K562 (cell line): ENCODE results near the gene DUOXA2. TPM values are rescaled to one million over a fixed set of nuclear protein-coding genes. Genes with fewer than 3 reads are reported as not detected.

Experiments
- ATAC-seq: fragments of 200-7000 bp; cut with Tn5 transposase; 3 replicates; pipeline ENCODE4 v1.9.1; 2020; ENCODE audit warnings: moderate library complexity
- BruUV-seq: library from RNA; stranded (reverse); fragments of 400-500 nt; replicated peaks from 2 replicates; lab custom pipeline; 2021; lab: Mats Ljungman, UMichigan
- CTCF ChIA-PET: fragments of 300-600 bp; formaldehyde crosslinking; extraction: SDS; loops from one replicate; lab custom pipeline; 2021; ENCODE audit warnings: low intra/inter-chr PET ratio; lab: Yijun Ruan, JAX
- POLR2A ChIA-PET: fragments of 300-600, 350-650 bp; sonication (Branson Sonifier 250); formaldehyde crosslinking; extraction: SDS; loops from one replicate; lab custom pipeline; 2021; ENCODE audit warnings: antibody characterized with exemption, inconsistent platforms; lab: Yijun Ruan, JAX
- DNase-seq, 4 experiments: peaks; one replicate each; pipeline versions ENCODE4 v3.0.0 to v3.0.0-alpha.2; 2011 to 2018; ENCODE audit warnings: low spot score in 3 of 4, mixed read lengths in 3 of 4; ENCODE audit errors: extremely low read depth in 1 of 4
- FAIRE-seq: peaks from 2 replicates; lab custom pipeline; 2011; peaks lifted over from hg19 to GRCh38; lab: Jason Lieb, UNC
- H2AFZ ChIP-seq: 2 replicates; pipeline ENCODE4 v1.6.0; 2011; ENCODE audit warnings: low read depth, low read length, control low read depth, inconsistent platforms
- H3K27ac ChIP-seq: fragments of 200-600 bp; 3 replicates; pipeline ENCODE4 v1.8.0; 2011; ENCODE audit warnings: low read depth, mild to moderate bottlenecking, control low read depth, inconsistent platforms, low read length, moderate library complexity, mixed read lengths; ENCODE audit errors: extremely low read depth
- H3K27me3 ChIP-seq, 2 experiments: fragments of 300-600 bp in 1 of 2; 2 replicates in 1 of 2; 3 replicates in 1 of 2; pipeline versions ENCODE4 v1.6.0 to v1.8.0; 2011; ENCODE audit warnings: inconsistent platforms in 2 of 2, low read length in 2 of 2, mild to moderate bottlenecking in 1 of 2, mixed read lengths in 1 of 2, moderate library complexity in 1 of 2; ENCODE audit not compliant: control insufficient read depth in 2 of 2, insufficient read depth in 2 of 2
- H3K36me3 ChIP-seq: fragments of 300-600 bp; 3 replicates; pipeline ENCODE4 v1.8.0; 2011; ENCODE audit warnings: mild to moderate bottlenecking, low read length, inconsistent platforms; ENCODE audit not compliant: control insufficient read depth, insufficient read depth
- H3K4me1 ChIP-seq, 2 experiments: fragments of 200-600 bp in 1 of 2; replicated peaks in 1 of 2; 2 replicates in 1 of 2; 3 replicates in 1 of 2; pipeline versions ENCODE4 v1.5.1 to v1.8.0; 2011; ENCODE audit warnings: inconsistent platforms in 2 of 2, low read length in 2 of 2, mild to moderate bottlenecking in 1 of 2, mixed read lengths in 1 of 2, moderate library complexity in 1 of 2; ENCODE audit not compliant: control insufficient read depth in 2 of 2, insufficient read depth in 2 of 2
- H3K4me2 ChIP-seq: 2 replicates; pipeline ENCODE4 v1.6.1; 2011; ENCODE audit warnings: low read length, control low read depth, inconsistent platforms, mixed read lengths; ENCODE audit not compliant: insufficient read depth
- H3K4me3 ChIP-seq: fragments of 200-600 bp; sonication (generic), shearing (Covaris generic); 2 replicates; pipeline ENCODE4 v1.5.1; 2016; ENCODE audit warnings: control low read depth, inconsistent platforms
- H3K79me2 ChIP-seq: fragments of 200-600 bp; 3 replicates; pipeline ENCODE4 v1.8.0; 2011; ENCODE audit warnings: low read length, inconsistent platforms; ENCODE audit not compliant: control insufficient read depth, insufficient read depth
- H3K9ac ChIP-seq, 2 experiments: 2 replicates each; pipeline versions ENCODE4 v1.6.0 to v1.6.1; 2011; ENCODE audit warnings: low read depth in 2 of 2, low read length in 2 of 2, control low read depth in 1 of 2, inconsistent platforms in 1 of 2, mild to moderate bottlenecking in 1 of 2, mixed read lengths in 1 of 2; ENCODE audit not compliant: insufficient read depth in 1 of 2
- H3K9me1 ChIP-seq: one replicate; pipeline ENCODE4 v1.6.0; 2011; ENCODE audit warnings: inconsistent platforms, mild to moderate bottlenecking, low read length, moderate library complexity; ENCODE audit not compliant: control insufficient read depth, insufficient read depth
- H3K9me3 ChIP-seq: replicated peaks from 2 replicates; pipeline ENCODE4 v1.5.1; 2011; ENCODE audit warnings: low read depth, low read length, inconsistent platforms; ENCODE audit not compliant: control insufficient read depth, insufficient read depth
- H4K20me1 ChIP-seq: replicated peaks from 2 replicates; pipeline ENCODE4 v1.6.1; 2011; ENCODE audit warnings: low read length, inconsistent platforms, mixed read lengths; ENCODE audit not compliant: control insufficient read depth, insufficient read depth
- DACH1 ChIP-seq: fragments of 450-650 bp; IDR thresholded peaks from 2 replicates; pipeline ENCODE4 v1.6.1; 2018; ENCODE audit not compliant: partially characterized antibody
- FOSL1 ChIP-seq: fragments of 200-800 bp; sonication (Bioruptor generic); conservative IDR thresholded peaks from 2 replicates; pipeline ENCODE4 v1.6.1; 2016; ENCODE audit warnings: missing genetic modification characterization, missing compliant biosample characterization
- HMG20B ChIP-seq: fragments of 250-450 bp; sonication (Bioruptor Pico); IDR thresholded peaks from 2 replicates; pipeline ENCODE4 v1.5.0; 2021; ENCODE audit warnings: mild to moderate bottlenecking
- JUN ChIP-seq, 2 experiments: sonication (generic) in 1 of 2; formaldehyde crosslinking in 1 of 2; IDR thresholded peaks; 2 replicates each; pipeline versions ENCODE4 v1.6.1 to v1.8.0; 2012 to 2022; ENCODE audit warnings: borderline replicate concordance in 2 of 2, mild to moderate bottlenecking in 2 of 2, improper control_type of control experiment in 1 of 2, low read depth in 1 of 2, low read length in 1 of 2, missing genetic modification reagents in 1 of 2
- ZNF121 ChIP-seq: sonication (generic); formaldehyde crosslinking; conservative IDR thresholded peaks from 2 replicates; pipeline ENCODE4 v1.8.0; 2022; ENCODE audit warnings: missing genetic modification reagents
- WGBS: fragments of 100-300 bp; shearing (Covaris generic); methylation state at CpG from one replicate; pipeline ENCODE4 v1.1.6; 2016; ENCODE audit warnings: low coverage, mixed read lengths; ENCODE audit not compliant: insufficient coverage; ENCODE audit errors: missing lambda C conversion rate; 5-methylcytosine and 5-hydroxymethylcytosine counted together
- in situ Hi-C: fragments of 300-500 bp; cut with MboI; formaldehyde crosslinking; loops from 4 replicates; pipeline ENCODE4 v1.15.0; 2018; ENCODE audit warnings: inconsistent platforms, mixed read lengths
- intact Hi-C: fragments of 100-400 bp; cut with micrococcal nuclease; formaldehyde crosslinking; loops from 2 replicates; pipeline ENCODE4 v1.14.2; 2022
- polyA plus RNA-seq, 8 experiments: library from polyadenylated mRNA; depleted of rRNA in 4 of 8; stranded (reverse) in 5 of 8; unstranded in 3 of 8; fragments of >200 nt; fragmentation: Nextera tagmentation in 2 of 8; fragmentation: Illumina TruSeq in 1 of 8; extraction: Ambion mirVana in 2 of 8; extraction: Trizol in 1 of 8; gene quantifications; 2 replicates each; pipeline versions ENCODE4 v1.2.1 to v1.2.3, GENCODE V29; 2011 to 2014; ENCODE audit warnings: inconsistent platforms in 1 of 8, missing spikeins in 1 of 8
- total RNA-seq, 7 experiments: library from RNA; depleted of rRNA in 6 of 7; stranded (reverse); fragments of >200 nt in 6 of 7; fragmentation: Illumina TruSeq in 2 of 7; extraction: Trizol in 2 of 7; gene quantifications; 2 replicates each; pipeline versions ENCODE4 v1.2.1 to v1.2.3, GENCODE V29; 2011 to 2021; ENCODE audit warnings: low replicate concordance in 1 of 7

The DUOXA2 gene
- total and polyA plus RNA-seq, 9 of the 15 experiments (the other 6 are each of a cell fraction or from before 2014, with no cell fraction given): not detected

- Histone ChIP-seq H3K4me3 (no peak overlapping the region), H3K9me1 (no peaks in the 10 kb centered on the region), H3K79me2 (no peaks in the 10 kb centered on the region), H3K4me2 (no peak overlapping the region), H2AFZ (no peak overlapping the region), H4K20me1 (no peaks in the 10 kb centered on the region), H3K36me3 (no peaks in the 10 kb centered on the region), H3K4me1 (peaks cover 0 to 9% of the 10 kb centered on the region in 2 experiments; a peak in 3 of 5 replicates), H3K9me3 (no peaks in the 10 kb centered on the region), H3K27ac (no peak overlapping the region), H3K27me3 (peaks cover 7 to 35% of the 10 kb centered on the region in 2 experiments; a peak in 4 of 5 replicates), H3K9ac (no peak overlapping the region; a peak in 1 of 4 replicates)
- POLR2A ChIA-PET: interaction anchor here (0.8 to 1.1 kb wide), 2 partner anchors 10 to 35 kb away, joined by 3 read pairs; no protein-coding TSS in a partner anchor
- CTCF ChIA-PET: no interaction called here
- intact Hi-C loops (no loop called here), in situ Hi-C loops (loop anchor here (25.0 kb wide), 1 partner anchor 160 kb away; the partner anchor contains the start of gene TERB2)
- DNase-seq (no peak), ATAC-seq (no peak), FAIRE-seq (no peak)
- 4% methylated on average over 9 of the region's 9 CpGs for WGBS
- TF ChIP-seq HMG20B (CRISPR knock-in tag) (no peak), FOSL1 (peak; percentile 47; the same call in 1 of the 2 replicates), ZNF121 (CRISPR knock-in tag) (peak; percentile 64), DACH1 (peak; percentile 28), JUN (IDR thresholded peaks at IDR 0.05; ENCODE audit: borderline replicate concordance, low read depth, low read length) (0 out of 2 replicates have a peak, but pooled peaks have one; percentile 10), JUN (CRISPR knock-in tag; IDR thresholded peaks at IDR 0.05; ENCODE audit: borderline replicate concordance) (no peak)
- no TSS peak for BruUV-seq
These were observed 7.7 kb downstream of the DUOXA2 start for GRCh38 chr15:45121706-45122417.
